CD4-positive, alpha-beta T cell (primary cell): ENCODE measurements around the gene REL. TPM values are rescaled to one million over a fixed set of nuclear protein-coding genes. Genes with fewer than 3 reads are reported as not detected.

ENCODE experiments used
- ATAC-seq: fragments of 200-7000 bp; cut with Tn5 transposase; one replicate; pipeline ENCODE4 v1.10.0; 2022; ENCODE audit warnings: mild to moderate bottlenecking; ENCODE audit not compliant: poor library complexity
- CTCF ChIA-PET: fragments of 350-600 bp; sonication (Branson Sonifier 250); formaldehyde crosslinking; loops from one replicate; lab custom pipeline; 2021; ENCODE audit warnings: antibody characterized with exemption, inconsistent platforms; lab: Charles Lee
- POLR2A ChIA-PET: fragments of 350-600 bp; sonication (Branson Sonifier 250); formaldehyde crosslinking; loops from one replicate; lab custom pipeline; 2021; ENCODE audit warnings: antibody characterized with exemption, inconsistent platforms; lab: Charles Lee
- DNase-seq, 14 experiments: peaks; one replicate each; pipeline ENCODE4 v3.0.0-alpha.2; 2013 to 2020; ENCODE audit warnings: mixed read lengths in 2 of 14
- H3K27ac ChIP-seq, 2 donors: one replicate each; pipeline versions ENCODE4 v1.5.1 to v1.7.0; 2013; ENCODE audit warnings: low read length in 2 of 2, low read depth in 1 of 2, mild to moderate bottlenecking in 1 of 2
- H3K27me3 ChIP-seq, 2 experiments: 1 replicate in 1 of 2; 2 replicates in 1 of 2; pipeline versions ENCODE4 v1.6.1 to v1.7.0; 2013; ENCODE audit warnings: low read length in 2 of 2, control low read depth in 1 of 2, mild to moderate bottlenecking in 1 of 2, moderate library complexity in 1 of 2; ENCODE audit not compliant: insufficient read depth in 2 of 2, control insufficient read depth in 1 of 2
- H3K36me3 ChIP-seq: one replicate; pipeline ENCODE4 v1.6.1; 2013; ENCODE audit warnings: low read length, control low read depth; ENCODE audit not compliant: insufficient read depth
- H3K4me1 ChIP-seq: one replicate; pipeline ENCODE4 v1.6.1; 2013; ENCODE audit warnings: low read length, control low read depth; ENCODE audit not compliant: insufficient read depth
- H3K4me3 ChIP-seq: one replicate; pipeline ENCODE4 v1.5.1; 2013; ENCODE audit warnings: mild to moderate bottlenecking, low read length, moderate library complexity
- H3K9me3 ChIP-seq, 2 experiments: 1 replicate in 1 of 2; 2 replicates in 1 of 2; pipeline versions ENCODE4 v1.6.1 to v1.7.0; 2013; ENCODE audit warnings: low read length in 2 of 2, mild to moderate bottlenecking in 2 of 2, control low read depth in 1 of 2, moderate library complexity in 1 of 2; ENCODE audit not compliant: control insufficient read depth in 1 of 2, insufficient read depth in 1 of 2
- H3K27ac Mint-ChIP-seq: one replicate; pipeline ENCODE4 v1.8.0; 2020; ENCODE audit warnings: mixed read lengths
- H3K27me3 Mint-ChIP-seq: one replicate; pipeline ENCODE4 v1.8.0; 2021; ENCODE audit warnings: mixed read lengths
- H3K36me3 Mint-ChIP-seq: one replicate; pipeline ENCODE4 v1.8.0; 2021; ENCODE audit warnings: low read depth, mixed read lengths
- H3K4me1 Mint-ChIP-seq: one replicate; pipeline ENCODE4 v1.8.0; 2021; ENCODE audit warnings: low read depth, mixed read lengths
- H3K4me3 Mint-ChIP-seq: one replicate; pipeline ENCODE4 v1.8.0; 2020; ENCODE audit warnings: mild to moderate bottlenecking, mixed read lengths
- H3K9me3 Mint-ChIP-seq: one replicate; pipeline ENCODE4 v1.8.0; 2020; ENCODE audit warnings: mixed read lengths
- CTCF ChIP-seq: fragments of 200-600 bp; IDR thresholded peaks from one replicate; pipeline ENCODE4 v1.8.0; 2022; ENCODE audit warnings: antibody characterized with exemption, mild to moderate bottlenecking
- intact Hi-C, 2 experiments: fragments of 100-400 bp; cut with DNase I in 1 of 2; cut with micrococcal nuclease in 1 of 2; formaldehyde crosslinking; loops; one replicate each; pipeline versions ENCODE4 v1.15.1 to v1.9.0; 2023 to 2025; cut with DNase I, micrococcal nuclease
- total RNA-seq, 174 experiments: library from RNA in 2 of 174; stranded (reverse) in 2 of 174; gene quantifications; one replicate each; pipeline ENCODE4 v1.2.3 and lab custom pipeline; 2021 to 2026

REL gene
- total RNA-seq, 2 experiments from 2014 or later = 91.9 to 99.9 TPM

GRCh38 chr2:60873381-60873780 is 8.0 kb upstream of the REL start:
- H3K4me3 ChIP-seq = no peak overlapping the region
- ATAC-seq (no peak), DNase-seq (no peak)
- H3K9me3 ChIP-seq = peaks cover 0 to 2% of the 10 kb centered on the region in 2 experiments
- H3K27ac ChIP-seq = no peak overlapping the region
- H3K4me1 Mint-ChIP-seq = no peaks in the 10 kb centered on the region
- no peaks in the 10 kb centered on the region for H3K36me3 ChIP-seq
- peaks cover 3% of the 10 kb centered on the region for H3K4me1 ChIP-seq
- no peaks in the 10 kb centered on the region for H3K27me3 ChIP-seq
- ChIA-PET POLR2A (no interaction called here), CTCF (interaction anchor here (1.2 kb wide), 1 partner anchor 68 kb away, joined by 3 read pairs; no protein-coding TSS in a partner anchor)
- intact Hi-C loops = no loop called here
- no peaks in the 10 kb centered on the region for H3K36me3 Mint-ChIP-seq
- H3K27me3 Mint-ChIP-seq = no peaks in the 10 kb centered on the region
- no peak overlapping the region for H3K27ac Mint-ChIP-seq
- H3K9me3 Mint-ChIP-seq = peaks cover 2% of the 10 kb centered on the region
- H3K4me3 Mint-ChIP-seq = no peak overlapping the region
- TF ChIP-seq CTCF = no peak

- ChIA-PET POLR2A (no interaction called here), CTCF (no interaction called here)
- H3K4me1 Mint-ChIP-seq = peaks cover 4% of the 10 kb centered on the region
- DNase-seq (no peak), ATAC-seq (no peak)
- H3K27ac ChIP-seq = no peak overlapping the region
- H3K27ac Mint-ChIP-seq = no peak overlapping the region
- no peaks in the 10 kb centered on the region for H3K27me3 ChIP-seq
- no peaks in the 10 kb centered on the region for H3K9me3 ChIP-seq
- intact Hi-C loops = no loop called here
- H3K4me3 ChIP-seq = no peak overlapping the region
- H3K4me1 ChIP-seq = peaks cover 4% of the 10 kb centered on the region
- H3K27me3 Mint-ChIP-seq = no peaks in the 10 kb centered on the region
- H3K36me3 ChIP-seq = no peaks in the 10 kb centered on the region
- no peak overlapping the region for H3K4me3 Mint-ChIP-seq
- H3K9me3 Mint-ChIP-seq = peaks cover 2% of the 10 kb centered on the region
- H3K36me3 Mint-ChIP-seq = peaks cover 1% of the 10 kb centered on the region
- TF ChIP-seq CTCF = no peak
Observed at GRCh38 chr2:60875520-60875919, 5.9 kb upstream of the REL start.

- ATAC-seq = no peak
- intact Hi-C loops = loop anchor here (1.0 to 10.0 kb wide), 6 partner anchors 60 to 297 kb away; partner anchors contain the start of gene PAPOLG (in 1 of the 2)
- no peaks in the 10 kb centered on the region for H3K27me3 Mint-ChIP-seq
- H3K36me3 Mint-ChIP-seq = peaks cover 29% of the 10 kb centered on the region
- Histone ChIP-seq H3K27ac (peak overlapping the region; percentile 98 to 100), H3K27me3 (no peaks in the 10 kb centered on the region), H3K36me3 (no peaks in the 10 kb centered on the region), H3K4me3 (peak overlapping the region; percentile 94), H3K9me3 (no peaks in the 10 kb centered on the region), H3K4me1 (peaks cover 5% of the 10 kb centered on the region)
- TF ChIP-seq CTCF = peak; percentile 17
- peak overlapping the region; percentile 98 for H3K27ac Mint-ChIP-seq
- H3K4me3 Mint-ChIP-seq = peak overlapping the region; percentile 96
- H3K4me1 Mint-ChIP-seq = peaks cover 35% of the 10 kb centered on the region
- DNase-seq = peak in 1 of 14 experiments; percentile 62
- CTCF ChIA-PET = interaction anchor here (2.8 kb wide), 1 partner anchor 75 kb away, joined by 14 read pairs; no protein-coding TSS in a partner anchor
- POLR2A ChIA-PET = interaction anchor here (0.8 to 3.8 kb wide), 13 partner anchors 11 to 658 kb away, joined by 3 to 52 read pairs (median 12); partner anchors contain the start of genes PAPOLG, PEX13 and XPO1
- peaks cover under 1% of the 10 kb centered on the region for H3K9me3 Mint-ChIP-seq
Observed at GRCh38 chr2:60880643-60881046, 729 bp upstream of the REL start.
